Measurements from ENCODE around the gene CTSS.
A peak's percentile ranks its signal among the peaks of the same experiment; 100 is the strongest.
"Not testable (repeated sequence)": the region's sequence is repeated elsewhere in the genome, so short reads cannot be mapped to it uniquely, and the experiment has no call there.

CTSS gene

DNA sequence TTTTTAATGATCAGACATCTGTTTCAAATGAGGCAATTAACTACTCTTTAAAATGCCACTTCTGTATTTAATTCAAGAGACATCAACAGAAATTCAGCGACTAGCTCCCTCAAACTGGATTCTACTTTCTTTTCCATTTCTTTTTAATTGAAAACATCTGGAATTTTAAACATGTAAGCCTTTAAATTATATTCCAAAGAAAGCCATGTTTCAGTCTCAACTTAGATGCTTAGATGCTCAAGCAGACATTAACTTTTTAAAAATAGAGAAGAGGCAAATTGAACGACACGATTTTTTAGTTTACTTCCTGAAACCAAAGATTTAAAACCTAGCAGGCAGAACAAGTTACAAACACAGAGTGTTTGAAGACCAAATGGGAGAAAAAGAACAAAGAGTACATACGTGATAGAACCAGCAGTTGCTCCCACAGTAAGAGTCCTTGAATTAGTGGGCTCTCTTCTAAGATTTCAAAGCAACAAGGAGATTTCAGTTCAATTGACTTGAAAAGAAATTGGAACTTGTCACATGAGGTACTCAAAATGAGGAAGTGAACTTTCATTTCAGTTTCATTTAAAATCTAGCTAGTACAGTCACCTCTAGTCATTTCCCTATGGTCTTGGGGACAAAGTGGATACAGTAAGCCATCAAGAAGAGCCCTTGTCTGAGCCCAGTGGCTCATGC, at the start of gene CTSS:
CTSS (minus strand) TSS at position 483 of the 681 bp plus-strand sequence. CDS start 1,015 bp downstream, outside the sequence.
- DNase-seq, result no peak

GRCh38 chr1:150813028-150813707, 47.6 kb upstream of the CTSS start:
- DNase-seq, result peak; percentile 41 to 75

DNA sequence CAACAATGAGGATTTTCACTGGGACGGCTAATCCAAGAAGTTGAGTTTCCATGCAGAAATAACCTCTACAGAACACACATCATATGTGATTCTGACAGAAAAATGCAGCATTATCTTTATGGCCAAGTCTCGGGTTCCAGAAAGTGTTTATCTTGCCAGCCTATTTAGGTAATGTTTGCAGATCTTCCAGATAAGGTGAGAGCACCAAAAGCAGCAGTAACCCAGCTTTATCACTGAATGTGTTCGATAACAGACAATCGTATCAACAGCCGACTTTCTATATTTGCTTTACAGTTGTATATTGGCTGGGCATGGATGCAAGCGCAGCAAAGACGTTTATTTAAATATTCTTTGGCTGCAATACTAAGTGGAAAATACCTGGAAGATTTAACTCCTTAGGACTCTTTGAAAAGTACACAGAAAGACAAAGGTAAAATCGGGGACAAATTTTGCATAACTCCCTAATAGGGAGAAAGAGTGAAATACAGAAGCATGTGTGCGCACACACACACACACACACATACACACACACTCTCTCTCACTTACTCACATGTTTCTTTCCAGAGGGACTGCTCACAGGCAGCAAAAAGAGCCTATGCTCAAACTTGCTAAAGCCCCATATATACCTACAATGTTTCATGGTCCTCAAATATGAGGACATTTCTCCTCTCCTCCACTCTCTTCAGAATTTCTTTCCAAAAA, 45.5 kb upstream of the CTSS start:
- no peak for DNase-seq

DNA sequence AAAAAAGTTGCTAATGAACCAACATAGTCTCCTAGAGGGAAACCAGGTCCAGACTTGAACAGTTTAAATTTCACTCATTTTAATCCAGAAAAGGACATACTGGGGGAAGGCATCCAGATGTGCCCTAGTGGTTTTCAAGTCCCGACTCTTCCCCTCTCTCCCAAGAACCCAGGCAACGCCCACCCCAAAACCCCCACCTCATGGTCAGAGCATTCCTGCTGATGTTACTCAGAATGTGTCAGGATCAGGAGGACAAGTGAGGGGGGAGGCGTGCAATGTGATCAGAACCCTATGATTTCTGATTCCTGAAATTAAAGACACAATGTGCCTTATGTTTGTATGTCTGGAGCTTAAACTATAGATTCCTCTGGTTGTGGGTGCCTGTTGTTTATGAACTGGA, 44.1 kb upstream of the CTSS start:
- DNase-seq, result no peak

DNA sequence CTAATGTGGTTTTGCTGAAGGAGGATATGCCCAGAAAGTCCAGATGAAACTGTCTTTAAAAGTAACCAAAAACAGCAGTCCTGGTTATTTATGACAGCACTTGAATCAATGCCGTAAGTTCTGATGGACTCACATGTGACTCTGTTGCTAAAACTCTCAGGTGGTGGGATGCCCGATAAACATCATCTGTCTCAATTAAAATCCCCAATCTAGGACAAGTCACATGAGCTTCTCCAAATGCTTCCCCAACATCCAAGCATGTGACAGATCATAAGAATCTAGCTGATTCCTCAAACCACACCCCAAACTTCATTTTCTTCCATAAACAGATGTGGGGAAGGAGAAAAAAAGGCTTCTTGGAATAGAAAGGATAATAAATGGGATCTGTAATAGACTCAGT, 43.3 kb upstream of the CTSS start:
- no peak for DNase-seq

GRCh38 chr1:150808121-150808520, 42.5 kb upstream of the CTSS start, which contains the start of gene CTSK:
CTSK (minus strand) TSS chr1:150808260; CDS start chr1:150806805, 1,455 bp downstream.
- no peak for DNase-seq

- DNase-seq, result no peak
These were observed 41.9 kb upstream of the CTSS start for GRCh38 chr1:150807249-150808023.

GRCh38 chr1:150805899-150806298, 40.3 kb upstream of the CTSS start:
- DNase-seq, result no peak

DNA sequence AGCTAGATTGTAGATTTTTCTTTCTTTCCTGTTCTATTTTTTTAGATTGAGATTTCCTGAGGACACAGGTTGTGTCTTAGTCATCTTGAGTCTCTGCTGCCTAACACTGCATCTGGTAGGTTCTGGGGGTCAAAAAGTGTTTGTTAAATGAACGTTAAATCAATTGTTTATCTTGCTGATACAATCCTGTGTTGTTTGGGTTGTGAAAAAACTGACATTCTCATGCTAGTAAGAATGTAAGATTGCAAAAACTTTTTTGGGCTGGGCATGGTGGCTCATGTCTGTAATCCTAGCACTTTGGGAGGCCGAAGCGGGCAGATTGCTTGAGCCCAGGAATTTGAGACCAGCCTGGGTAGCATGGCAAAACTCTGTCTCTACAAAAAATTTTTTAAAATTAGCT, 39.1 kb upstream of the CTSS start:
- DNase-seq, result no peak

GRCh38 chr1:150799089-150799488, 33.5 kb upstream of the CTSS start:
- DNase-seq, result no peak

DNA sequence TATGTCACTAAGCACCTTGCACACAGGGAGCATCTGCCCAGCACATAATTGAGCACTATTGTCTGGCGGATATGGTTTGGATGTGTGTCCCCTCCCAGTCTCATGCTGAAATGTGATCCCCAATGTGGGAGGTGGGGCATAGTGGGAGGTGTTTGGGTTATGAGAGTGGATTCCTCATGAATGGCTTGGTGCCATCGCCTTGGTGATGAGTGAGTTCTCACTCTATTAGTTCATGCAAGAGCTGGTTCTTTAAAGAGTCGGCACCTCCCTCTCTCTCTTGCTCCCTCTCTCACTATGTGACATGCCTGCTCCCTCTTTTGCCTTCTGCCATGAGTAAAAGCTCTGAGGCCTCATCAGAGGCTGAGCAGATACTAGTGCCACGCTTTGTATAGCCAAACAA, 32.9 kb upstream of the CTSS start:
- DNase-seq, result peak; percentile 85 to 94

GRCh38 chr1:150796374-150796773, 30.8 kb upstream of the CTSS start:
- no peak for DNase-seq

GRCh38 chr1:150793778-150794177, 28.2 kb upstream of the CTSS start:
- DNase-seq, result not testable (repeated sequence)

DNA sequence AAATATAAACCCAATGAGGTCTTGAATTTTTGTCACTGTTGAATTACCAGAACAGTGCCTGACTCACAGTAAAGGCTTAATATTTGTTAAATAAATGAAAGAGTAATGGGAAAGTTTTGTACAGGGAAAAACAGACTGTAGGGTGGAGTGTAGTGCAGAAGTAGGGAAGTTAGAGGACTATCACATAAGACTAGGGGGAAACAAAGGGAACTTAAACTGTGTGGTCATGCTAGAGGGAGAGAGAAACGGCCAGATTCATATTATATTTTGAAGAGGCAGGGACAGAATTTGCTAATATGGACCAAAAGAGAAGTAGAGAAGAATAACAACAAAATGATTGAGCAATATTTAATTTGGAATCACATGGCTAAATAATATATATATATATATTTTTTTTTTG, 27.6 kb upstream of the CTSS start:
- DNase-seq, result no peak

DNA sequence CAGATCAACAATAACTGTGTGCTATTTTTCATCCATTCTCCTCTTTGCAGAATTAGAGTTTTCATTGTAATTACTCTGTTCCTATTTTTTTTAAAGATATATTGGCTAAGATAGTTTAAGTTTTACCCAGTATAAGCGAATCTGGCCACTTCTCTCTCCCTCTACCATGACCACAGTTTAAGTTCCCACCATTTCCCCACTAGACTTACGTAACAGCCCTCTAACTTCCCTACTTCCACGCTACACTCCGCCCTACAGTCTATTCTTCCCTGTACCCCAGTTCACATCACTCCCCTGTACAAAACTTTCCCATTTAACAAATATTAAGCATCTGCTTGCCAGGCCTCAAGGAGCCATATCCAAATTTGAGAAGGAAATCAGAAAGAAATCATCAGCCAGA, 26.0 kb upstream of the CTSS start:
- no peak for DNase-seq

- DNase-seq, result no peak
These were observed 23.8 kb upstream of the CTSS start for GRCh38 chr1:150789396-150789795.

GRCh38 chr1:150788946-150789345, 23.4 kb upstream of the CTSS start:
- no peak for DNase-seq

DNA sequence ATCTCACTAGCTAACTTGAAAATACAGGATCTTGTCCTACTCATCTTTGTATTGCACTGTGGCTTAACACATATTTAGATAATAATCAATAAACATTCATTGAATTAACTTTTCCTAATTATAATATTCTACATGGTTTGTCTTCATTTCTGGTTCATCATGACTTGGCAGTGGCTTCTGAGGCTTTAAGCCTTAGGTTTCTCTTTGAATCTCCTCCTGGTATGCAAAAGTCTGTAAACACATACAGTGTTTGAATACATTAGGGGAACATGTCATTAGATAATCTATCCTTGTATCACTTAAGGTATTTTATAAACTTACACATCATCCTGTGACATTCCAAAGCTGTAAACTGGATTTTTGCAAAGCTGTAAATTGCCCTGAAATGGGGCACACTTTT, 21.9 kb upstream of the CTSS start:
- DNase-seq, result no peak

- no peak for DNase-seq
These were observed 14.9 kb upstream of the CTSS start for GRCh38 chr1:150780510-150780909.

- no peak for DNase-seq
These were observed 12.8 kb upstream of the CTSS start for GRCh38 chr1:150778409-150778808.

DNA sequence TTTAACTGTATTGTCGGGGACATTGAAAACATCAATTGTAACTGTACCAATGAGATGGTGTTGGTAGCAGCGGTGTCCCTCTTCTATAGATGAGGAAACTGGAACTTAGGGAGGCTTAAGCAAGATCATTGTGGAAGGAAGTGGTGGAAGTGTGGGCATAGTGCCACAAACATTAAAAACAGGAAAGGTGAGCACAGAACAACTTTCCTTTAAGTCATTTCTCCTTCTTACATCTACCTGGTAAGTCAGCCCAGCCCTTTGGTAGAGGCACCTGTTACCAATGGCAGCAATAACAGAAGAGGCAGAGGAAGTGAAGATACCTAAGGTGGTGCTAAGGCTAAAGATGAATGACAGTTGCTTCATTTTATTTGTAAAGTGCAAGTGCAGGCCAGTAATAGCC, 12.0 kb upstream of the CTSS start:
- DNase-seq, result no peak

DNA sequence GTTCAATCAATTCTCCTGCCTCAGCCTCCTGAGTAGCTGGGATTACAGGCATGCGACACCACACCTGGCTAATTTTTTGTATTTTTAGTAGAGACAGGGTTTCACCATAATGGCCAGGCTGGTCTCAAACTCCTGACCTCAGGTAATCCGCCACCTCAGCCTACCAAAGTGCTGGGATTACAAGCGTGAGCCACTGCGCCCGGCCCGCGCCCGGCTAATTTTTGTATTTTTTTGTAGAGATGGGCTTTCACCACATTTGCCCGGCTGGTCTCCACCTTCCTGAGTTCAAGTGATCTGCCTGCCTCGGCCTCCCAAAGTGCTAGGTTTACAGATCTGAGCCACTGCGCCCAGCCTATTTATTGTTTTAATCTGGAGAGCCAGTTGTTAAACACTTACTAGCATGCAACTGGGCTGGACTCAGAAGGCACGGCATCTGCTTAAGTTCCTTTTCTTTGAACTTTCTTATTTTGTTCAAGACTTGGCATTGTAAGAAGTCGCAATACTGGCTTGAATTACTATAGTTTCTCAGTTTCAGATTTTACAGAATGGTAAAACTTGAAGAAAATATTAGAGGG, 10.4 kb upstream of the CTSS start:
- not testable (repeated sequence) for DNase-seq

DNA sequence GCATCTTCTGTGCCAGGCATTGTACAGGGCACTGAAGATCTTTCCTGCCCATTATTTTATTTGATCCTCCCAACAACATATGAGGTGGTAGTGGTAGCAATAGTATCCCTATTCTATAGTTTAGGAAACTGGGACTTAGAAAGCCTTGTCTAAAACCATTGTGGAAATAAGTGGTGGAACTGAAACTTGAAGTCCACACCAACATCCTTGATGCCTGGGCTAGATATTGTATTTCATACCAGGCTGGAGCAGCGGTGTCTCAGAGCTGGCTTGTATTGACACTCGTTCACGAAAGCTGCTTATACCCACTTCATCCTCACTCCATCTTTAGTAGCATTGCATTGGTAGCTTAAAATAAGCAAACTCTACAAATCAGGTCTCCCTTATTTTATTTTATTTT, 9.7 kb upstream of the CTSS start:
- no peak for DNase-seq
